NB4 (cell line): ENCODE data around the gene NUP98.

Experiments used
- DNase-seq: peaks from one replicate; pipeline ENCODE4 v3.0.0; 2010; ENCODE audit warnings: low read depth
- H3K4me3 ChIP-seq: one replicate; pipeline ENCODE4 v1.5.1; 2011; ENCODE audit warnings: mild to moderate bottlenecking, low read depth, low read length, moderate library complexity
- MYC ChIP-seq: IDR thresholded peaks from 2 replicates; pipeline ENCODE4 v1.6.1; 2011; ENCODE audit warnings: low read depth, low read length
- POLR2A ChIP-seq: IDR thresholded peaks from 2 replicates; pipeline ENCODE4 v1.6.1; 2011; ENCODE audit warnings: mild to moderate bottlenecking; ENCODE audit not compliant: insufficient read length; ENCODE audit errors: extremely low read depth
- TF ChIP-seq, protein P1 (sequence below): IDR thresholded peaks from one replicate; pipeline ENCODE4 v1.5.1; 2012; ENCODE audit warnings: low read depth, low read length
- TF ChIP-seq, protein P2 (sequence below): IDR thresholded peaks from 2 replicates; pipeline ENCODE4 v1.6.1; 2011; ENCODE audit warnings: low read depth, low read length

NUP98 gene

DNA sequence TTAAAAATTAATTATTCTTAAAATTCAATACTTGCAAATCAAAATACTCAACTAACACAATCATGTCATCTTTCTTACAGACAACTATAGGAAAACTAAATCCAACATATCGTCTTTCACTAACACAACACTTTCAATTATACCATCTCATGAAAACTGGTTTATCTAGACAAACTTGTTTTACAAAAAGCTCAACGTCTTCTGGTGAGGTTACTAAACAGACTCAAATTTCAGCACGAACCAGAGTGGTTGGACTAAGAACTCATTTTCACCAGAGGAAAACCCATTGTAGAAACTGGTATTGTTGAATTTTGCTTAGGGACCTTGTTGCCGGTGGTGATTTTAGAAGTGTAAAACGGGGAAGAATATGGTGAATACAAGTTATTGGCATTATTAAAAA lies 52.2 kb downstream of the NUP98 start:
- no peak for DNase-seq
- TF ChIP-seq MYC (no peak), POLR2A (no peak)
- TF ChIP-seq, protein P1, sequence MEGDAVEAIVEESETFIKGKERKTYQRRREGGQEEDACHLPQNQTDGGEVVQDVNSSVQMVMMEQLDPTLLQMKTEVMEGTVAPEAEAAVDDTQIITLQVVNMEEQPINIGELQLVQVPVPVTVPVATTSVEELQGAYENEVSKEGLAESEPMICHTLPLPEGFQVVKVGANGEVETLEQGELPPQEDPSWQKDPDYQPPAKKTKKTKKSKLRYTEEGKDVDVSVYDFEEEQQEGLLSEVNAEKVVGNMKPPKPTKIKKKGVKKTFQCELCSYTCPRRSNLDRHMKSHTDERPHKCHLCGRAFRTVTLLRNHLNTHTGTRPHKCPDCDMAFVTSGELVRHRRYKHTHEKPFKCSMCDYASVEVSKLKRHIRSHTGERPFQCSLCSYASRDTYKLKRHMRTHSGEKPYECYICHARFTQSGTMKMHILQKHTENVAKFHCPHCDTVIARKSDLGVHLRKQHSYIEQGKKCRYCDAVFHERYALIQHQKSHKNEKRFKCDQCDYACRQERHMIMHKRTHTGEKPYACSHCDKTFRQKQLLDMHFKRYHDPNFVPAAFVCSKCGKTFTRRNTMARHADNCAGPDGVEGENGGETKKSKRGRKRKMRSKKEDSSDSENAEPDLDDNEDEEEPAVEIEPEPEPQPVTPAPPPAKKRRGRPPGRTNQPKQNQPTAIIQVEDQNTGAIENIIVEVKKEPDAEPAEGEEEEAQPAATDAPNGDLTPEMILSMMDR: no peak
- TF ChIP-seq, protein P2, sequence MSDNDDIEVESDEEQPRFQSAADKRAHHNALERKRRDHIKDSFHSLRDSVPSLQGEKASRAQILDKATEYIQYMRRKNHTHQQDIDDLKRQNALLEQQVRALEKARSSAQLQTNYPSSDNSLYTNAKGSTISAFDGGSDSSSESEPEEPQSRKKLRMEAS: no peak
- no peak overlapping the region for H3K4me3 ChIP-seq

DNA sequence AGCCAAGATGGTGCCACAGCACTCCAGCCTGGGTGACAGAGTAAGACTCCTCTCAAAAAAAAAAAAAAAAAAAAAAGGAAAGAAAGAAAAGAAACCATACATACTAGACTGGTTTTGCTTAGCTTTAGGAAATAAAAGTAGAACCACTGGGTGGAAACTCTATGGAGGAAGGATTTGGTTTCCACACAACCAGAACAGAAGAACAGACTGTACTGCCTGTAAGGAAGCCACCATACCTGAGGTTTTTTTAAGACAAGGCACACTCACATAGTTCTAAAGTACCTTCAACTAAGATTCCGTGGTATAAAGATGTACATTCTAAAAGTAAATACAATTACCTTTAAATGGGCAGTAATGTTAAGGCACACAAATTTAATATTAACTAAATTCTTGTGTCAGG lies 58.6 kb downstream of the NUP98 start:
- no peak for DNase-seq
- H3K4me3 ChIP-seq: no peak overlapping the region
- TF ChIP-seq POLR2A (no peak), MYC (no peak)
- TF ChIP-seq, protein P1: no peak
- TF ChIP-seq, protein P2: no peak

DNA sequence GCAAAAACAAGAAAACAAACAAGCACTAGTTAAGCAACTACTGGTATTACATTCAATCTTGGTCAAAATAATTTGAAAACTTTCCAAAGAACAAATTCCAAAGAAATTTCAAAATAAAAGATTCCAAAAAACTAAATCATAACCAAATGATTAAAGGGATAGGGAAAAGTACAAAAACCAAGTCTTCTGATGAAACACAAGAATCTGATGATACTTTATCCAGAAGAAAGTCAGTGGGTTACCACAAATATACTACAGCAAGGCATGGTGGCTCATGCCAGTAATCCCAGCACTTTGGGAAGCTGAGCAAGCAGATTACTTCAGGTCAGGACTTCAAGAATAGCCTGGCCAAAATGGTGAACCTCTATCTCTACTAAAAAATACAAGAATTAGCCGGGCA lies 59.1 kb downstream of the NUP98 start:
- TF ChIP-seq, protein P2: no peak
- TF ChIP-seq, protein P1: no peak
- no peak for TF ChIP-seq MYC
- no peak for TF ChIP-seq POLR2A
- no peak for DNase-seq
- H3K4me3 ChIP-seq: no peak overlapping the region

DNA sequence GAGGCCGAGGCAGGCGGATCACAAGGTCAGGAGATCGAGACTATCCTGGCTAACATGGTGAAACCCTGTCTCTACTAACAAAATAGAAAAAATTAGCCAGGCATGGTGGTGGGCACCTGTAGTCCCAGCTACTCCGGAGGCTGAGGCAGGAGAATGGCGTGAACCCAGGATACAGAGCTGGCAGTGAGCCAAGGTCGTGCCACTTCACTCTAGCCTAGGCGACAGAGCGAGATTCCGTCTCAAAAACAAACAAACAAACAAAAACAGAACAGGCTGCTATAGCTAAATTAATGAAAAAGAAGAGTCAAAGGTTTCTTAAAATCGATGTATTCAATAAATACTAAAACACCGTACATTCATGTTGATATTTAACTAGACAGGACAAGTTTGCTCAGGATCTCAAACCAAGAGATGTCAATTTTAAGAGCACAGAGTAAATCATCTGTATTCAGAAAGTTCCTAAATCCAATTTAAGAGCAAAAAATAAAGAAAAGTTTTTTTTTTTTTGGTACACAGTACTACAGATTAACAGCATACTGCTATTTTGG lies 59.9 kb downstream of the NUP98 start:
- H3K4me3 ChIP-seq: no peak overlapping the region
- DNase-seq: no peak
- TF ChIP-seq, protein P2: no peak
- no peak for TF ChIP-seq MYC
- TF ChIP-seq POLR2A: no peak
- TF ChIP-seq, protein P1: no peak

DNA sequence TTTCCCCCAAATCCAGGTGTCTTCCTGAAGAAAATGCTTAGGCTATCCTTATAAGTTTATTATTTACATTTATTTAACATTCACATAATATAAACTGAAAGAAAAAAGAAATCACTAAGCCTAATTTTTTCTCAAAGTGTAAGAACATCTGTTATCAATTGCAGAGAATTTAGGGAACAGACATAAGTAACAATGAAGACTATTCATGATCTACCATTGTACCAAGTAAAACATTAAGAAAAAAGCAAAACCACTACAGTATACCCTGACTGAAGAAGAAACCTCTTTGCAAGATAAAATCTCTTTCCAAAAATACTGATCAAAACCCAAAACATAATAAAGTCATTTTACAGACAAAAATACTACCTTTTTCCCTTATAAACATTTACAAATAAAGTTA lies 60.5 kb downstream of the NUP98 start:
- no peak for DNase-seq
- TF ChIP-seq, protein P1: no peak
- TF ChIP-seq POLR2A (no peak), MYC (no peak)
- TF ChIP-seq, protein P2: no peak
- H3K4me3 ChIP-seq: no peak overlapping the region
